Measurements from ENCODE around the gene SEC14L6.

Gene SEC14L6

DNA sequence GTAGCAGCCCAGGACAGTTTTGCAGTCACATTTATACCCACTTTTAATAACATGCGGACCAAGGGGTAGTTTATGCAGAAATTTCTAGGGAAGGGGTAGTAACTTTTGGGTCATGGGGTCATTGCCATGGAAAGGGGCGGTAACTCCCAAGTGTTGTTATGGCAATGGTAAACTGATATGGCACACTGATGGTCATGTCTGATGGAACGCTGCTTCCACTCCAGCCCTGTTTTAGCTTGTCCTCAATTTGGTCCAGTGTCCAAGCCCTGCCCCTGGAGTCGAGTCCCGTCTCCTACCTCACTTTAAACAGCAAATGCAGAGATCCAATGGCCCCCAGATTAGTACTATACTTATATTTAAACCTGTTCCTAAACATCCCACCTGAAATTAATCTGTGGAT, 29.8 kb downstream of the SEC14L6 start:
- H3K4me3 ChIP-seq = no peak overlapping the region
- H3K27ac ChIP-seq = no peak overlapping the region

DNA sequence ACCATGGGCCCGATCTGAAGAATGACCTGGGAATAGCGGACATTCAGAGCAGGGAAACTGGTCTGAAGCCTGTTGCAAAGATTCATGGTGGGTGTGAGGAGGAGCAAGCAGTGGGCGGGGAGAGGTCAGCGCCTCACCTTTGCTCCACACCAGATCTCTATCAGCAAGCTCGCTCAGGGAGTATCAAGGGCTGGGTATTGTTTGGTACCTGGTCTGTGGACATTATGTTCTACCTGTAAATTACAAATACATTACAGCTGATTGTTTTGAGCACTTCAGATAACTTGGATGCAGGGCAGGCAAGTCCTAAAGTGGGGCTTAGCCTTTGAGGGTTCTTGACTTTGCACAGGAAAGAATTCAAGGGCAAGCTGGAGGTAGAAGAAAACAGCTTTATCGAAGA, 30.3 kb downstream of the SEC14L6 start:
- no peak overlapping the region for H3K4me3 ChIP-seq
- H3K27ac ChIP-seq = no peak overlapping the region
- no peak for DNase-seq (ENCODE audit: low spot score)
- TF ChIP-seq, protein P1, sequence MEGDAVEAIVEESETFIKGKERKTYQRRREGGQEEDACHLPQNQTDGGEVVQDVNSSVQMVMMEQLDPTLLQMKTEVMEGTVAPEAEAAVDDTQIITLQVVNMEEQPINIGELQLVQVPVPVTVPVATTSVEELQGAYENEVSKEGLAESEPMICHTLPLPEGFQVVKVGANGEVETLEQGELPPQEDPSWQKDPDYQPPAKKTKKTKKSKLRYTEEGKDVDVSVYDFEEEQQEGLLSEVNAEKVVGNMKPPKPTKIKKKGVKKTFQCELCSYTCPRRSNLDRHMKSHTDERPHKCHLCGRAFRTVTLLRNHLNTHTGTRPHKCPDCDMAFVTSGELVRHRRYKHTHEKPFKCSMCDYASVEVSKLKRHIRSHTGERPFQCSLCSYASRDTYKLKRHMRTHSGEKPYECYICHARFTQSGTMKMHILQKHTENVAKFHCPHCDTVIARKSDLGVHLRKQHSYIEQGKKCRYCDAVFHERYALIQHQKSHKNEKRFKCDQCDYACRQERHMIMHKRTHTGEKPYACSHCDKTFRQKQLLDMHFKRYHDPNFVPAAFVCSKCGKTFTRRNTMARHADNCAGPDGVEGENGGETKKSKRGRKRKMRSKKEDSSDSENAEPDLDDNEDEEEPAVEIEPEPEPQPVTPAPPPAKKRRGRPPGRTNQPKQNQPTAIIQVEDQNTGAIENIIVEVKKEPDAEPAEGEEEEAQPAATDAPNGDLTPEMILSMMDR (IDR thresholded peaks at IDR 0.05) = no peak

More for the DNA sequence above, 29.8 kb downstream of the SEC14L6 start:
- TF ChIP-seq, protein P1 (IDR thresholded peaks at IDR 0.05) = no peak
- no peak for DNase-seq (ENCODE audit: low spot score)

DNA sequence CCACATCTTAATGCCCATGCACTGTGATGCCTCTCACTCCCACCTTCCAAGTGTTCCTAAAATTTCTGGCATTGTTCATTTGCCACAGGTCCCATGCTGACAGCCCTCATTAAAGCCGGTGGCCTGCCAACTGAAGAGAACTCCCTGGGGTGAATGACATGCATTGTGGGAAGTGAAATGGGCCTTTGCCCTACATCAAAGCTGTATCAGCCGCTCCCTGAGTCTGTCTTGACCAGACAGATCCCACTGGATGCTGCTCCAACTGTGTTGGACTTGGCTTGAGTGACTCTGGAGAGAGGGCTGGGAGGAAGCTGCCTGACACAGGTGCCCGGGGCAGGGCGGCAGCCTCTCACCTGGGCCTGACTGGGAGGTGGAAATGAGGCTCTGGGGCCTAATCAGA, 32.3 kb downstream of the SEC14L6 start:
- no peak overlapping the region for H3K27ac ChIP-seq
- no peak for DNase-seq (ENCODE audit: low spot score)
- H3K4me3 ChIP-seq = no peak overlapping the region
- TF ChIP-seq, protein P1 (IDR thresholded peaks at IDR 0.05) = no peak

DNA sequence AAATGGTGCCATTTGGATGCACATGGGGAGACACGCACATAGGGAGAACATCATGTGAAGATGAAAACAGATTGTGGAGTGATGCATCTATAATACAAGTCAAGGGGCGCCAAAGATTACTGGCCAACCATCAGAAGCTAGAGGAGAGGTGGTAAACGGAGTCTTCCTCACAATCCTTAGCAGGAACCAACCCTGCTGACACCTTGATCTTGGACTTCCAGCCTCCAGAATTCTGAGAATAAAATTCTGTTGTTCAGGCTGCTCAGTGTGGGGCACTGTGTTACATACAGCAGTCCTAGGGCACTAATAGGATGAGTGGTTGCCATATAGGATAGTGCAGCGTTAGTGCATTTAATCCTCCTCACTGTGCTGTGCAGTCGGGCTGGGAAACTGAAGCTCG, 33.1 kb downstream of the SEC14L6 start:
- Histone ChIP-seq H3K27ac (no peak overlapping the region), H3K4me3 (no peak overlapping the region)
- DNase-seq (ENCODE audit: low spot score) = no peak
- TF ChIP-seq, protein P1 (IDR thresholded peaks at IDR 0.05) = no peak

DNA sequence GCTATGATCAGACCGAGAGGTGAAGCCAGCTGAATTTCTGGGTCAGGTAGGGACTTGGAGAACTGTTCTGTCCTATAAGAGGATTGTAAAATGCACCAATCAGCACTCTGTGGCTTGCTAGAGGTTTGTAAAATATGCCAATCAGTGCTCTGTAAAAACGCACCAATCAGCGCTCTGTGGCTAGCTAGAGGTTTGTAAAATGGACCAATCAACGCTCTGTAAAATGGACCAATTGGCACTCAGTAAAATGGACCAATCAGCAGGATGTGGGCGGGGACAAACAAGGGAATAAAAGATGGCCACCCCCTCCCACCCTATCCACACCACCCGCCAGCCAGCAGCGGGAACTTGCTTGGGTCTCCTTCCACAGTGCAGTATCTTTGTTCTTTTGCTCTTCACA, 34.6 kb downstream of the SEC14L6 start:
- H3K27ac ChIP-seq = no peak overlapping the region
- TF ChIP-seq, protein P1 (IDR thresholded peaks at IDR 0.05) = no peak
- DNase-seq (ENCODE audit: low spot score) = no peak
- H3K4me3 ChIP-seq = no peak overlapping the region

DNA sequence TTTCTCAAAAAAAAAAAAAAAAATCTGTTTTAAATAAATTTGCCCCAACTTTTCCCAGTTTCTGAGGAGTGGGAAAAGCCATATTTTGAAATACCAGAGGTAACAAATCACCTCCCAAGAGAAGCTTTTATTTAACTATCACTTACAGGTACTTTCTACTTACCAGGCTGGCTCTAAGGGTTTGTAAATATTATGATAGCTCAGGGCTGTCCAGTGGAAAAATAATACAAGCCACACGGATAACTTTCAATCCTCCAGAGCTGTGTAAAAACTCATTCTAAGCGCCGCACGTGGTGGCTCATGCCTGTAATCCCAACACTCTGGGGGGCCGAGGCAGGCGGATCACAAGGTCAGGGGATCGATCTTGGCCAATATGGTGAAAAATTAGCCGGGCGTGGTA, 35.4 kb downstream of the SEC14L6 start:
- no peak for DNase-seq (ENCODE audit: low spot score)
- TF ChIP-seq, protein P1 (IDR thresholded peaks at IDR 0.05) = no peak
- no peak overlapping the region for H3K4me3 ChIP-seq
- no peak overlapping the region for H3K27ac ChIP-seq

DNA sequence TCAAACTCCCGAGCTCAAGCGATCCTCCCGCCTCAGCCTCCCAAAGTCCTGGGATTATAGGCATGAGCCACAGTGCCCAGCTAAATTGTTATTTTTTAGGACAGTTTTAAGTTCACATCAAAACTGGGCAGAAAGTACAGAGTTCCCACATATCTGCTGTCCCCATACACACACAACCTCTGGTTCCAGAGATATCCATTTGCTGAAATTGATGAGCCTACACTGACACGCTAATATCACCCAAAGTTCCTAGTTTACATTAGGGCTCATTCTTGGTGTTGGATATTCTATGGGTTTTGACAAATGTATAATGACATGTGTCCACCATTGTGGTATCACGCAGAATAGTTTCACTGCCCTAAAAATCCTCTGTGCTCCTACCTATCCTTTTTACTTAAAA, 38.3 kb downstream of the SEC14L6 start:
- Histone ChIP-seq H3K27ac (no peak overlapping the region), H3K4me3 (no peak overlapping the region)
- TF ChIP-seq, protein P1 (IDR thresholded peaks at IDR 0.05) = no peak
- no peak for DNase-seq (ENCODE audit: low spot score)

Data from coronary artery (tissue), 2 donors.